ENCODE results near the gene ACSL5. TPM values are rescaled to one million over a fixed set of nuclear protein-coding genes. Genes with fewer than 3 reads are reported as not detected.
"Not testable (repeated sequence)": the region's sequence is repeated elsewhere in the genome, so short reads cannot be mapped to it uniquely, and the experiment has no call there.

ACSL5 gene
- total RNA-seq, 2 donors from 2014 or later = 14.5 to 19.7 TPM

GRCh38 chr10:112394475-112394875, 20.6 kb downstream of the ACSL5 start:
- no peak overlapping the region for H3K4me3 ChIP-seq
- WGBS = 50% methylated on average over 5 of the region's 5 CpGs
- no peak for DNase-seq (ENCODE audit: low spot score)

GRCh38 chr10:112395809-112396530, 22.1 kb downstream of the ACSL5 start:
- intact Hi-C loops (cut with DNase I) = no loop called here
- no peaks in the 10 kb centered on the region for H3K36me3 ChIP-seq
- 64% methylated on average over 5 of the region's 5 CpGs for WGBS

More at GRCh38 chr10:112394475-112394875, 20.6 kb downstream of the ACSL5 start:
- peaks cover 4% of the 10 kb centered on the region for H3K4me1 ChIP-seq (replicated peaks)
- no peaks in the 10 kb centered on the region for H3K9me3 ChIP-seq
- H3K36me3 ChIP-seq = no peaks in the 10 kb centered on the region
- TF ChIP-seq CTCF (IDR thresholded peaks at IDR 0.05) (no peak), POLR2AphosphoS5 (IDR thresholded peaks at IDR 0.05) (no peak), POLR2A (IDR thresholded peaks at IDR 0.05) (no peak)
- H3K27me3 ChIP-seq (replicated peaks; ENCODE audit: insufficient read depth) = no peaks in the 10 kb centered on the region
- intact Hi-C loops (cut with DNase I) = no loop called here
- no peak overlapping the region for H3K27ac ChIP-seq

GRCh38 chr10:112397592-112397991, 23.7 kb downstream of the ACSL5 start:
- Histone ChIP-seq H3K9me3 (no peaks in the 10 kb centered on the region), H3K36me3 (no peaks in the 10 kb centered on the region), H3K4me1 (replicated peaks) (no peaks in the 10 kb centered on the region), H3K27me3 (replicated peaks; ENCODE audit: insufficient read depth) (no peaks in the 10 kb centered on the region), H3K27ac (no peak overlapping the region), H3K4me3 (no peak overlapping the region)
- WGBS = 94% methylated on average over 2 of the region's 2 CpGs
- intact Hi-C loops (cut with DNase I) = no loop called here
- TF ChIP-seq POLR2A (IDR thresholded peaks at IDR 0.05) (no peak), POLR2AphosphoS5 (IDR thresholded peaks at IDR 0.05) (no peak), CTCF (IDR thresholded peaks at IDR 0.05) (no peak)
- no peak for DNase-seq (ENCODE audit: low spot score)

More at GRCh38 chr10:112395809-112396530, 22.1 kb downstream of the ACSL5 start:
- Histone ChIP-seq H3K4me3 (no peak overlapping the region), H3K9me3 (no peaks in the 10 kb centered on the region), H3K27ac (no peak overlapping the region), H3K27me3 (replicated peaks; ENCODE audit: insufficient read depth) (no peaks in the 10 kb centered on the region), H3K4me1 (replicated peaks) (peaks cover 4% of the 10 kb centered on the region)
- no peak for TF ChIP-seq POLR2A (IDR thresholded peaks at IDR 0.05)
- TF ChIP-seq POLR2AphosphoS5 (IDR thresholded peaks at IDR 0.05) = no peak
- no peak for TF ChIP-seq CTCF (IDR thresholded peaks at IDR 0.05)
- no peak for DNase-seq (ENCODE audit: low spot score)

- Histone ChIP-seq H3K4me1 (replicated peaks) (no peaks in the 10 kb centered on the region), H3K36me3 (no peaks in the 10 kb centered on the region), H3K4me3 (no peak overlapping the region), H3K27ac (no peak overlapping the region), H3K27me3 (replicated peaks; ENCODE audit: insufficient read depth) (no peaks in the 10 kb centered on the region), H3K9me3 (no peaks in the 10 kb centered on the region)
- intact Hi-C loops (cut with DNase I) = no loop called here
- DNase-seq (ENCODE audit: low spot score) = no peak
- TF ChIP-seq CTCF (IDR thresholded peaks at IDR 0.05) (no peak), POLR2A (IDR thresholded peaks at IDR 0.05) (no peak), POLR2AphosphoS5 (IDR thresholded peaks at IDR 0.05) (no peak)
- 44% methylated on average over 2 of the region's 2 CpGs for WGBS
Measured at GRCh38 chr10:112402917-112403316, 29.0 kb downstream of the ACSL5 start.

- Histone ChIP-seq H3K27me3 (replicated peaks; ENCODE audit: insufficient read depth) (no peaks in the 10 kb centered on the region), H3K4me1 (replicated peaks) (no peaks in the 10 kb centered on the region), H3K27ac (no peak overlapping the region), H3K4me3 (no peak overlapping the region), H3K36me3 (no peaks in the 10 kb centered on the region), H3K9me3 (no peaks in the 10 kb centered on the region)
- no peak for DNase-seq (ENCODE audit: low spot score)
- TF ChIP-seq POLR2AphosphoS5 (IDR thresholded peaks at IDR 0.05) = no peak
- TF ChIP-seq CTCF (IDR thresholded peaks at IDR 0.05) = no peak
- no peak for TF ChIP-seq POLR2A (IDR thresholded peaks at IDR 0.05)
- WGBS = 69% methylated on average over 3 of the region's 3 CpGs
- intact Hi-C loops (cut with DNase I) = no loop called here
Measured at GRCh38 chr10:112404617-112405016, 30.7 kb downstream of the ACSL5 start.

- H3K36me3 ChIP-seq; intact Hi-C loops (cut with DNase I); H3K27ac ChIP-seq; H3K27me3 ChIP-seq (replicated peaks; ENCODE audit: insufficient read depth); H3K4me3 ChIP-seq; H3K4me1 ChIP-seq (replicated peaks); DNase-seq (ENCODE audit: low spot score); H3K9me3 ChIP-seq: not testable (repeated sequence)
- 94% methylated on average over 2 of the region's 2 CpGs for WGBS
Measured at GRCh38 chr10:112406806-112407205, 32.9 kb downstream of the ACSL5 start.

Data from prostate gland (tissue), 2 donors.